ENCODE results near the gene SPSB1. TPM values are rescaled to one million over a fixed set of nuclear protein-coding genes. Genes with fewer than 3 reads are reported as not detected.

The SPSB1 gene
- total RNA-seq, 1 donor from 2014 or later, result 8.9 TPM

- Mint-ChIP-seq H3K9me3 (no peaks in the 10 kb centered on the region), H3K4me1 (ENCODE audit: low read depth) (peaks cover 63% of the 10 kb centered on the region), H3K27ac (no peak overlapping the region), H3K27me3 (ENCODE audit: insufficient read depth) (no peaks in the 10 kb centered on the region), H3K4me3 (no peak overlapping the region), H3K36me3 (ENCODE audit: low read depth) (peaks cover 22% of the 10 kb centered on the region)
- DNase-seq (ENCODE audit: low spot score), result no peak
- intact Hi-C loops (cut with micrococcal nuclease), result no loop called here
Measured at GRCh38 chr1:9300573-9300972, 7.9 kb downstream of the SPSB1 start.

DNA sequence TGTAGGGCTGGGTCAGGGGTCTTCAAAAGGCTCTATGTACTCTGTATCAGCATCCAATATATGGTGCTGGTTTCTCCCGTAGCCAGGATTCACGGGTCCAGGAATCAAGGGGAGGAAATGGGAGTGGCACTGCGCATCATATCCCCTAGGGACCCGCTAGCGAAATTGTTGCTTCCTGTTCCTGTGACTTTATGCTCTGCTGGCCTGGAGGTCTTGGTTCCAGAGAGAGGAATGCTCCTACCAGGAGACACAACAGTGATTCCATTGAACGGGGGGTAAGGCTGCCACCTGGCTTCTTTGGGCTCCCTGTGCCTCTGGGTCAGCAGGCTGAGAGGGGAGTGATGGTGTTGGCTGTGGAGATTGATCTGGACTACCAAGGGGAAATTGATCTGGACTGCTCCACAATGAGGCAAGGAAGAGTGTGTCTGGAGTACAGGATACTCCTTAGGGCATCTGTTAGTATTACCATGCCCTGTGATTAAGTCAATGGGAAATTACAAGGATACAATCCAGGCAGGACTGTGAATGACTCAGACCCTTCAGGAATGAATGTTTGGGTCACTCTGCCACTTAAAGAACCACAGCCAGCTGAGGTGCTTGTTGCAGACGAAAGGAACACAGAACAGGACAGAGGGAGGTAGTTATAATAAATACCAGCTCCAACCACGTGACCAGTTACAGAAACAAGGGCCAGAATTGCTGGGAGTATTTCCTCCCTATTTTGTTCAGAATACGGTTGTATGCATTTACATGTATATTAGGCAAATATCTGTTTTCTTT, 10.2 kb downstream of the SPSB1 start:
- no peak for DNase-seq (ENCODE audit: low spot score)
- intact Hi-C loops (cut with micrococcal nuclease), result no loop called here
- no peaks in the 10 kb centered on the region for H3K9me3 Mint-ChIP-seq
- peaks cover 15% of the 10 kb centered on the region for H3K36me3 Mint-ChIP-seq (ENCODE audit: low read depth)
- H3K27ac Mint-ChIP-seq, result no peak overlapping the region
- H3K27me3 Mint-ChIP-seq (ENCODE audit: insufficient read depth), result no peaks in the 10 kb centered on the region
- H3K4me3 Mint-ChIP-seq, result no peak overlapping the region
- H3K4me1 Mint-ChIP-seq (ENCODE audit: low read depth), result peaks cover 56% of the 10 kb centered on the region

GRCh38 chr1:9303916-9304315, 11.2 kb downstream of the SPSB1 start:
- H3K27me3 Mint-ChIP-seq (ENCODE audit: insufficient read depth), result no peaks in the 10 kb centered on the region
- peaks cover 59% of the 10 kb centered on the region for H3K4me1 Mint-ChIP-seq (ENCODE audit: low read depth)
- no peak for DNase-seq (ENCODE audit: low spot score)
- H3K4me3 Mint-ChIP-seq, result no peak overlapping the region
- H3K9me3 Mint-ChIP-seq, result no peaks in the 10 kb centered on the region
- intact Hi-C loops (cut with micrococcal nuclease), result no loop called here
- peaks cover 17% of the 10 kb centered on the region for H3K36me3 Mint-ChIP-seq (ENCODE audit: low read depth)
- H3K27ac Mint-ChIP-seq, result no peak overlapping the region

- H3K9me3 Mint-ChIP-seq, result no peaks in the 10 kb centered on the region
- H3K36me3 Mint-ChIP-seq (ENCODE audit: low read depth), result peaks cover 15% of the 10 kb centered on the region
- no peak overlapping the region for H3K4me3 Mint-ChIP-seq
- H3K27ac Mint-ChIP-seq, result no peak overlapping the region
- DNase-seq (ENCODE audit: low spot score), result no peak
- H3K27me3 Mint-ChIP-seq (ENCODE audit: insufficient read depth), result no peaks in the 10 kb centered on the region
- peaks cover 55% of the 10 kb centered on the region for H3K4me1 Mint-ChIP-seq (ENCODE audit: low read depth)
- intact Hi-C loops (cut with micrococcal nuclease), result no loop called here
Measured at GRCh38 chr1:9305216-9305615, 12.5 kb downstream of the SPSB1 start.

DNA sequence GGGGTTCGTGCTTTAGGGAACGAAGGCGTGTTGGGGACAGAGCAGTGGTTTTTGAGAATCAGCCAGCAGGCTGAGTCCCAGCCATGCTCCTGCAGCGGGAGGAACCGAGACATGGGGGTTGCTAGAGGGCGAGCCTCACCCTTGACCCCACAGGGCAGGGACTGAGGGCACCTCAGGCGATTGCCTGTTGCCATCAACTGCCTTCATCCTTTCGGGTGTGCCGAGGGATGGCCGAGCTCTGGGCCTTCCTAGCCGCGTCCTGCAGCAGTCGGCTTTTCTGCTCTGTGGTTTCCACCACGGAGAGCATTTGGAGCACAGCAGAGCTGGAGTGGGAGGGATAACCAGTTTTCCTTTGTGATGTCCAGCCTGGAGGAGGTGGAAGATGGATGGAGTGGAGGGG, 13.3 kb downstream of the SPSB1 start:
- Mint-ChIP-seq H3K4me3 (no peak overlapping the region), H3K9me3 (no peaks in the 10 kb centered on the region), H3K4me1 (ENCODE audit: low read depth) (peaks cover 47% of the 10 kb centered on the region), H3K27ac (no peak overlapping the region), H3K27me3 (ENCODE audit: insufficient read depth) (no peaks in the 10 kb centered on the region), H3K36me3 (ENCODE audit: low read depth) (peaks cover 9% of the 10 kb centered on the region)
- DNase-seq (ENCODE audit: low spot score), result no peak
- intact Hi-C loops (cut with micrococcal nuclease), result no loop called here

DNA sequence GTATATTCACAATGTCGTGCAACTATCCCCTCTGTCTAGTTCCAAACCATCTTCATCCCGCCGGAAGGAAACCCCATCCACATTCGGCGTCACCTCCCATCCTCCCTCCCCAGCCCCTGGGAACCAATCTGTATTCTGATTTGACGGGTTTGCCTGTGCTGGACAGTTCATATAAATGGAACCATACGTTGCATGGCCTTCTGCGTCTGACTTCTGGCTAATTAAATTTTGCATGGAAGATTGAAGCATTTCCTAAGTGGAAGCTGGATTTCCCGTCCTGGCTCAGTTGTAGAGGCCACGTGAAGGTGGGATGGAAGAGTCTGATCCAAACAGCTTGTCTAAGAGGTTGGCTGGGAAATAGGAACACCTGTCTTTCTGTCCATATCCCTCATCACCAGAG, 14.6 kb downstream of the SPSB1 start:
- H3K27me3 Mint-ChIP-seq (ENCODE audit: insufficient read depth), result no peaks in the 10 kb centered on the region
- no peaks in the 10 kb centered on the region for H3K9me3 Mint-ChIP-seq
- DNase-seq (ENCODE audit: low spot score), result no peak
- H3K4me3 Mint-ChIP-seq, result no peak overlapping the region
- intact Hi-C loops (cut with micrococcal nuclease), result no loop called here
- no peak overlapping the region for H3K27ac Mint-ChIP-seq
- H3K36me3 Mint-ChIP-seq (ENCODE audit: low read depth), result peaks cover 9% of the 10 kb centered on the region
- peaks cover 40% of the 10 kb centered on the region for H3K4me1 Mint-ChIP-seq (ENCODE audit: low read depth)

- no peak overlapping the region for H3K4me3 Mint-ChIP-seq
- H3K9me3 Mint-ChIP-seq, result no peaks in the 10 kb centered on the region
- DNase-seq (ENCODE audit: low spot score), result no peak
- intact Hi-C loops (cut with micrococcal nuclease), result no loop called here
- H3K4me1 Mint-ChIP-seq (ENCODE audit: low read depth), result peaks cover 38% of the 10 kb centered on the region
- H3K27ac Mint-ChIP-seq, result no peak overlapping the region
- no peaks in the 10 kb centered on the region for H3K27me3 Mint-ChIP-seq (ENCODE audit: insufficient read depth)
- peaks cover 6% of the 10 kb centered on the region for H3K36me3 Mint-ChIP-seq (ENCODE audit: low read depth)
Measured at GRCh38 chr1:9308236-9308785, 15.6 kb downstream of the SPSB1 start.

- no peak for DNase-seq (ENCODE audit: low spot score)
- H3K4me3 Mint-ChIP-seq, result no peak overlapping the region
- H3K27ac Mint-ChIP-seq, result peak overlapping the region; percentile 29
- no peaks in the 10 kb centered on the region for H3K27me3 Mint-ChIP-seq (ENCODE audit: insufficient read depth)
- H3K36me3 Mint-ChIP-seq (ENCODE audit: low read depth), result peaks cover 4% of the 10 kb centered on the region
- intact Hi-C loops (cut with micrococcal nuclease), result no loop called here
- H3K9me3 Mint-ChIP-seq, result no peaks in the 10 kb centered on the region
- peaks cover 34% of the 10 kb centered on the region for H3K4me1 Mint-ChIP-seq (ENCODE audit: low read depth)
Measured at GRCh38 chr1:9309080-9309479, 16.4 kb downstream of the SPSB1 start.

DNA sequence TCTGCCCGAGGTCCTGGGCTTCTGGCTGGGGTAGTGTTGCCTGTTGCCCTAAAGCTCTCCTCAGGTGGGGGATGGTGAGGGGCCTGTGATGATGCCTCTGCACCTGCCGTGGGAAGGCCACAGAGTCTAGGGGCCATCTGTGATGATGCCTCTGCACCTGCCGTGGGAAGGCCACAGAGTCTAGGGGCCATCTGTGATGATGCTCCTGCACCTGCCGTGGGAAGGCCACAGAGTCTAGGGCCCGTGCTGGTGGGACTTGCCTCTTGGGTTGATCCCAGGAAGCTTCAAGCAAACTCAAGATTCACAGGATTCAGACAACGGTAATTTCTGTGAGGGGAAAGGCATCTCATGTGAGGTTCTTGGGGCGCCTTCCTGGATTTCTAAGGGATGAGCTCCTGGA, 17.3 kb downstream of the SPSB1 start:
- Mint-ChIP-seq H3K9me3 (no peaks in the 10 kb centered on the region), H3K27me3 (ENCODE audit: insufficient read depth) (no peaks in the 10 kb centered on the region), H3K4me3 (no peak overlapping the region), H3K4me1 (ENCODE audit: low read depth) (peaks cover 34% of the 10 kb centered on the region), H3K27ac (no peak overlapping the region), H3K36me3 (ENCODE audit: low read depth) (peaks cover 4% of the 10 kb centered on the region)
- no peak for DNase-seq (ENCODE audit: low spot score)
- intact Hi-C loops (cut with micrococcal nuclease), result loop anchor here (10.0 kb wide), 1 partner anchor 515 kb away; the partner anchor contains the start of gene CLSTN1

- no peak overlapping the region for H3K4me3 Mint-ChIP-seq
- DNase-seq (ENCODE audit: low spot score), result no peak
- intact Hi-C loops (cut with micrococcal nuclease), result loop anchor here (10.0 kb wide), 1 partner anchor 514 kb away; the partner anchor contains the start of gene CLSTN1
- H3K27ac Mint-ChIP-seq, result no peak overlapping the region
- H3K27me3 Mint-ChIP-seq (ENCODE audit: insufficient read depth), result no peaks in the 10 kb centered on the region
- H3K4me1 Mint-ChIP-seq (ENCODE audit: low read depth), result peaks cover 41% of the 10 kb centered on the region
- peaks cover 5% of the 10 kb centered on the region for H3K36me3 Mint-ChIP-seq (ENCODE audit: low read depth)
- no peaks in the 10 kb centered on the region for H3K9me3 Mint-ChIP-seq
Measured at GRCh38 chr1:9311029-9311428, 18.3 kb downstream of the SPSB1 start.

GRCh38 chr1:9311479-9311878, 18.8 kb downstream of the SPSB1 start:
- Mint-ChIP-seq H3K9me3 (no peaks in the 10 kb centered on the region), H3K27ac (no peak overlapping the region), H3K27me3 (ENCODE audit: insufficient read depth) (no peaks in the 10 kb centered on the region), H3K4me3 (no peak overlapping the region), H3K36me3 (ENCODE audit: low read depth) (peaks cover 5% of the 10 kb centered on the region), H3K4me1 (ENCODE audit: low read depth) (peaks cover 46% of the 10 kb centered on the region)
- DNase-seq (ENCODE audit: low spot score), result no peak
- intact Hi-C loops (cut with micrococcal nuclease), result loop anchor here (10.0 kb wide), 1 partner anchor 513 kb away; the partner anchor contains the start of gene CLSTN1

DNA sequence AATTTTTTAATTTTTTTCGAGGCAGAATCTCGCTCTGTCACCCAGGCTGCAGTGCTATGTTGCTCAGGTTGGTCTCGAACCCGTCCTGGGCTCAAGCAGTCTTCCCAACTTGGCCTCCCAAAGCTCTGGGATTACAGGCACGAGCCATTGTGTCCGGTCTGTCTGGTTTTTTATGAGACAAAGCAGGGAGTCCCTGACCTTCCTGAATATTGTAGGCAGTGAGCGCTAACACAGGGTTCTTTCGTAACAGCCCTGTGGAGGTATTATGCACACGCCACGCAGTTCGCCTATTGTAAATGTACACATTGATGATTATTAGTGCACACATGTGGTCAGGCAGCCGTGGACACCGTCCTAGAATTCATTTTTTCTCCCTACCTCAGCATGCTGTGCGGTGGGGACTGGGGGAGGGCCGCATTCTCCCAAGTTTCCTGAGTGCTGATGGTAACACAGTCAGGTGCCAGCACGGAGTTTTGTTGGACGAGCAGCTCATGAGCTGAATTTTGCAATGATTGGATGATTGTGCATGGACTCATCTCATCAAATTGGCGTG, 19.6 kb downstream of the SPSB1 start:
- Mint-ChIP-seq H3K4me3 (no peak overlapping the region), H3K27ac (no peak overlapping the region), H3K9me3 (no peaks in the 10 kb centered on the region), H3K36me3 (ENCODE audit: low read depth) (peaks cover 8% of the 10 kb centered on the region), H3K27me3 (ENCODE audit: insufficient read depth) (no peaks in the 10 kb centered on the region), H3K4me1 (ENCODE audit: low read depth) (peaks cover 51% of the 10 kb centered on the region)
- DNase-seq (ENCODE audit: low spot score), result no peak
- intact Hi-C loops (cut with micrococcal nuclease), result loop anchor here (10.0 kb wide), 1 partner anchor 513 kb away; the partner anchor contains the start of gene CLSTN1

GRCh38 chr1:9313576-9313975, 20.9 kb downstream of the SPSB1 start:
- Mint-ChIP-seq H3K27ac (no peak overlapping the region), H3K9me3 (no peaks in the 10 kb centered on the region), H3K27me3 (ENCODE audit: insufficient read depth) (no peaks in the 10 kb centered on the region), H3K4me3 (no peak overlapping the region), H3K36me3 (ENCODE audit: low read depth) (peaks cover 10% of the 10 kb centered on the region), H3K4me1 (ENCODE audit: low read depth) (peaks cover 56% of the 10 kb centered on the region)
- no peak for DNase-seq (ENCODE audit: low spot score)
- intact Hi-C loops (cut with micrococcal nuclease), result loop anchor here (10.0 kb wide), 1 partner anchor 511 kb away; the partner anchor contains the start of gene CLSTN1

All from activated T-helper 1 cell treated with anti-CD3 and anti-CD28 coated beads, Interleukin-12 subunit alpha, Interleukin-12 subunit beta, Interleukin-2, Interleukin-4 antibody, amounts not matched to agents 30 ng/mL and 10 ng/mL and 1 ng/mL, durations not matched to agents 14 hours and 24 hours and 36 hours (primary cell).